Fibroblast of pulmonary artery (primary cell): ENCODE data around the gene ABCG1.
A peak's percentile ranks its signal among the peaks of the same experiment; 100 is the strongest.

Experiments
- DNase-seq: peaks from one replicate; pipeline ENCODE4 v3.0.0-alpha.2; 2010; ENCODE audit warnings: low read depth
- H3K4me3 ChIP-seq: replicated peaks from 2 replicates; pipeline ENCODE4 v1.5.1; 2011; ENCODE audit warnings: low read depth, mild to moderate bottlenecking, control low read depth, low read length, moderate library complexity
- CTCF ChIP-seq: IDR thresholded peaks from 2 replicates; pipeline ENCODE4 v1.5.1; 2011; ENCODE audit warnings: mild to moderate bottlenecking, control low read depth, low read length, inconsistent platforms; ENCODE audit errors: missing control alignments

ABCG1 gene

GRCh38 chr21:42233067-42233961, 14.4 kb downstream of the ABCG1 start:
- peak; percentile 88 for DNase-seq
- H3K4me3 ChIP-seq = peak overlapping the region; percentile 10
- peak; percentile 39 for TF ChIP-seq CTCF

GRCh38 chr21:42234041-42234440, 15.1 kb downstream of the ABCG1 start:
- no peak for DNase-seq
- H3K4me3 ChIP-seq = no peak overlapping the region
- no peak for TF ChIP-seq CTCF

GRCh38 chr21:42234464-42235241, 15.7 kb downstream of the ABCG1 start:
- DNase-seq = peak; percentile 45
- TF ChIP-seq CTCF = no peak

GRCh38 chr21:42235593-42235992, 16.7 kb downstream of the ABCG1 start:
- no peak for TF ChIP-seq CTCF
- H3K4me3 ChIP-seq = no peak overlapping the region
- no peak for DNase-seq

More at GRCh38 chr21:42234464-42235241, 15.7 kb downstream of the ABCG1 start:
- H3K4me3 ChIP-seq = peak overlapping the region; percentile 52

- no peak for DNase-seq
- H3K4me3 ChIP-seq = no peak overlapping the region
- no peak for TF ChIP-seq CTCF
Observed at GRCh38 chr21:42236014-42236413, 17.1 kb downstream of the ABCG1 start.

GRCh38 chr21:42236693-42237092, 17.8 kb downstream of the ABCG1 start:
- TF ChIP-seq CTCF = no peak
- no peak overlapping the region for H3K4me3 ChIP-seq
- no peak for DNase-seq
